SK-N-SH treated with all-trans-retinoic acid at 6 μM for 48 hours (cell line): ENCODE results near the gene SEC22C.

Experiments used
- ATAC-seq: fragments of 200-7000 bp; cut with Tn5 transposase; 3 replicates; pipeline ENCODE4 v1.9.1; 2020; ENCODE audit warnings: mild to moderate bottlenecking, moderate library complexity
- ARNTL ChIP-seq: fragments of 450-650 bp; formaldehyde crosslinking; IDR thresholded peaks from 2 replicates; pipeline ENCODE4 v1.5.0; 2020; ENCODE audit warnings: low read depth, mild to moderate bottlenecking, moderate library complexity, borderline replicate concordance
- BACH2 ChIP-seq: fragments of 250-450 bp; sonication (Bioruptor Pico); IDR thresholded peaks from 2 replicates; pipeline ENCODE4 v1.9.0; 2021; ENCODE audit warnings: mild to moderate bottlenecking, borderline replicate concordance
- CREB5 ChIP-seq: fragments of 250-450 bp; sonication (Bioruptor Pico); IDR thresholded peaks from 2 replicates; pipeline ENCODE4 v1.5.1; 2020; ENCODE audit warnings: low read depth, mild to moderate bottlenecking, moderate library complexity
- CSDC2 ChIP-seq: fragments of 250-450 bp; sonication (Bioruptor Pico); IDR thresholded peaks from 2 replicates; pipeline ENCODE4 v1.5.0; 2020; ENCODE audit warnings: mild to moderate bottlenecking, moderate library complexity
- CSRNP3 ChIP-seq: fragments of 250-450 bp; sonication (Bioruptor Pico); IDR thresholded peaks from 2 replicates; pipeline ENCODE4 v1.5.1; 2021; ENCODE audit warnings: mild to moderate bottlenecking, moderate library complexity
- ESRRG ChIP-seq: fragments of 250-450 bp; sonication (Bioruptor Pico); IDR thresholded peaks from 2 replicates; pipeline ENCODE4 v1.6.1; 2021; ENCODE audit warnings: mild to moderate bottlenecking
- GLIS3 ChIP-seq: fragments of 250-450 bp; sonication (Bioruptor Pico); IDR thresholded peaks from 2 replicates; pipeline ENCODE4 v1.5.0; 2020; ENCODE audit warnings: mild to moderate bottlenecking, moderate library complexity
- ISL1 ChIP-seq: fragments of 250-450 bp; sonication (Bioruptor Pico); IDR thresholded peaks from 2 replicates; pipeline ENCODE4 v2.1.2; 2022; ENCODE audit warnings: mild to moderate bottlenecking, moderate library complexity
- OSR1 ChIP-seq: fragments of 250-450 bp; sonication (Bioruptor Pico); IDR thresholded peaks from 2 replicates; pipeline ENCODE4 v1.8.0; 2022; ENCODE audit warnings: moderate library complexity, mild to moderate bottlenecking, inconsistent platforms
- PATZ1 ChIP-seq: fragments of 250-450 bp; sonication (Bioruptor Pico); IDR thresholded peaks from 2 replicates; pipeline ENCODE4 v1.8.0; 2020; ENCODE audit warnings: mild to moderate bottlenecking, moderate library complexity, borderline replicate concordance
- POU6F1 ChIP-seq: fragments of 250-450 bp; sonication (Bioruptor Pico); IDR thresholded peaks from 2 replicates; pipeline ENCODE4 v1.8.0; 2021; ENCODE audit warnings: low read depth, mild to moderate bottlenecking, moderate library complexity, borderline replicate concordance
- PPARA ChIP-seq: fragments of 250-450 bp; sonication (Bioruptor Pico); IDR thresholded peaks from 2 replicates; pipeline ENCODE4 v1.5.0; 2020; ENCODE audit warnings: mild to moderate bottlenecking, borderline replicate concordance
- TCF4 ChIP-seq: fragments of 250-450 bp; sonication (Bioruptor Pico); IDR thresholded peaks from 2 replicates; pipeline ENCODE4 v1.8.0; 2021; ENCODE audit warnings: mild to moderate bottlenecking, moderate library complexity, borderline replicate concordance
- TSHZ2 ChIP-seq: fragments of 250-450 bp; sonication (Bioruptor Pico); IDR thresholded peaks from 2 replicates; pipeline ENCODE4 v1.5.0; 2020; ENCODE audit warnings: mild to moderate bottlenecking, moderate library complexity
- ZC3H10 ChIP-seq: fragments of 250-450 bp; sonication (Bioruptor Pico); IDR thresholded peaks from 2 replicates; pipeline ENCODE4 v1.5.1; 2021; ENCODE audit warnings: mild to moderate bottlenecking, moderate library complexity
- ZFP3 ChIP-seq: fragments of 250-450 bp; sonication (Bioruptor Pico); IDR thresholded peaks from 2 replicates; pipeline ENCODE4 v1.5.0; 2020; ENCODE audit warnings: mild to moderate bottlenecking, moderate library complexity
- ZNF70 ChIP-seq: fragments of 450-650 bp; formaldehyde crosslinking; IDR thresholded peaks from 2 replicates; pipeline ENCODE4 v1.5.0; 2020; ENCODE audit warnings: mild to moderate bottlenecking, moderate library complexity
- ZNF8 ChIP-seq: fragments of 450-650 bp; formaldehyde crosslinking; IDR thresholded peaks from 2 replicates; pipeline ENCODE4 v1.5.0; 2020; ENCODE audit warnings: mild to moderate bottlenecking, moderate library complexity

The SEC22C gene

GRCh38 chr3:42513521-42513920 lies 68.2 kb downstream of the SEC22C start:
- ATAC-seq, result no peak
- TF ChIP-seq ARNTL (CRISPR knock-in tag) (no peak), CREB5 (no peak), ESRRG (CRISPR knock-in tag) (no peak), ZNF8 (no peak), OSR1 (CRISPR knock-in tag) (no peak), TCF4 (CRISPR knock-in tag) (no peak), ZNF70 (CRISPR knock-in tag) (no peak), ZFP3 (CRISPR knock-in tag) (no peak), PPARA (no peak), CSDC2 (CRISPR knock-in tag) (no peak)

GRCh38 chr3:42513121-42513520 lies 68.6 kb downstream of the SEC22C start:
- ATAC-seq, result no peak

GRCh38 chr3:42511736-42512135 lies 70.0 kb downstream of the SEC22C start:
- ATAC-seq, result no peak
- TF ChIP-seq ESRRG (CRISPR knock-in tag), result no peak
- no peak for TF ChIP-seq ZNF8
- TF ChIP-seq POU6F1 (CRISPR knock-in tag), result no peak
- no peak for TF ChIP-seq ISL1 (CRISPR knock-in tag)

More at GRCh38 chr3:42513121-42513520, 68.6 kb downstream of the SEC22C start:
- TF ChIP-seq ZC3H10 (CRISPR knock-in tag), result no peak

- ATAC-seq, result no peak
- TF ChIP-seq PPARA, result no peak
Observed at GRCh38 chr3:42511201-42511600, 70.6 kb downstream of the SEC22C start.

- no peak for ATAC-seq
- no peak for TF ChIP-seq TCF4 (CRISPR knock-in tag)
Observed at GRCh38 chr3:42510325-42510724, 71.4 kb downstream of the SEC22C start.

- no peak for TF ChIP-seq PPARA
- TF ChIP-seq BACH2, result no peak
- TF ChIP-seq TSHZ2 (CRISPR knock-in tag), result no peak
- no peak for TF ChIP-seq GLIS3 (CRISPR knock-in tag)
- no peak for TF ChIP-seq CSDC2 (CRISPR knock-in tag)
- TF ChIP-seq PATZ1 (CRISPR knock-in tag), result no peak
- TF ChIP-seq CSRNP3 (CRISPR knock-in tag), result no peak
- ATAC-seq, result no peak
Observed at GRCh38 chr3:42509111-42509510, 72.7 kb downstream of the SEC22C start.
